GM19240 (cell line): ENCODE measurements around the gene FAM193B.
"Not testable (repeated sequence)": the region's sequence is repeated elsewhere in the genome, so short reads cannot be mapped to it uniquely, and the experiment has no call there.

Source experiments
- DNase-seq: peaks from one replicate; pipeline ENCODE4 v3.0.0; 2011; ENCODE audit warnings: low spot score; ENCODE audit not compliant: insufficient read length

The FAM193B gene

GRCh38 chr5:177487975-177488374 lies 66.4 kb downstream of the FAM193B start:
- no peak for DNase-seq

- no peak for DNase-seq
These were observed 67.2 kb downstream of the FAM193B start for GRCh38 chr5:177487144-177487543.

DNA sequence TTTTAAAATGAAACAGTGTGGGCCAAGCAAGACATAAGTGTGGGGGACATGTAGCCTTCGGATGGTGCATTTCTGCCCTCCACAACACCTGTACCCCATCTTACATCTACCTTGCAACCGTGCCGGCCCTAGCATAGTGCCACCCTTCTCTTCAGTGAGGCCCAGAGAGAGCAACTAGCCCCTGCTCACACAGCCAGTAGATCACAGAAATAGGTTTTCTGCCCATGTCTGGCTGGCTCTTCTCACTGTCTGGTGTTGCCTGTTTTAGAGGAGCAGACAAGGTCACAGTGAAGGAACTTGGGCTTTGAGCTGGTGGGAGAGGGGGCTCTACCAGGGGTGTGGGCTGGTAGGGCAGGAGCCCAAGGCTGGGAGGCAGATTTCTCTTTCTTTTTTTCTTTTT lies 68.1 kb downstream of the FAM193B start:
- DNase-seq, result no peak

DNA sequence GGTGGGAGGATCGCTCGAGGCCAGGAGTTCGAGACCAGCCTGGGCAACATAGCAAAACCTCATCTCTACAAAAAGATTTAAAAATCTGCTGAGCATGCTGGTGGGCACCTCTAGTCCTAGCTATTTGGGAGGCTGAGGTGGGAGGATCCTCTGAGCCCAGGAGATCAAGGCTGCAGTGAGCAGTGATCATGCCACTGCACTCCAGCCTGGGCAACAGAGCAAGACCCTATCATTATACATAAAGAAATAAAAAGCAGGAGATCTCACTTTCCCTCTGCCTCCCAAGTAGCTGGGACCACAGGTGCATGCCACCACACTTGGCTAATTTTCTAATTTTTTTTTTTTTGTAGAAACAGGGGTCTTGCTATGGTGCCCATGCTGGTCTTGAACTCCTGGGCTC lies 68.6 kb downstream of the FAM193B start:
- not testable (repeated sequence) for DNase-seq

DNA sequence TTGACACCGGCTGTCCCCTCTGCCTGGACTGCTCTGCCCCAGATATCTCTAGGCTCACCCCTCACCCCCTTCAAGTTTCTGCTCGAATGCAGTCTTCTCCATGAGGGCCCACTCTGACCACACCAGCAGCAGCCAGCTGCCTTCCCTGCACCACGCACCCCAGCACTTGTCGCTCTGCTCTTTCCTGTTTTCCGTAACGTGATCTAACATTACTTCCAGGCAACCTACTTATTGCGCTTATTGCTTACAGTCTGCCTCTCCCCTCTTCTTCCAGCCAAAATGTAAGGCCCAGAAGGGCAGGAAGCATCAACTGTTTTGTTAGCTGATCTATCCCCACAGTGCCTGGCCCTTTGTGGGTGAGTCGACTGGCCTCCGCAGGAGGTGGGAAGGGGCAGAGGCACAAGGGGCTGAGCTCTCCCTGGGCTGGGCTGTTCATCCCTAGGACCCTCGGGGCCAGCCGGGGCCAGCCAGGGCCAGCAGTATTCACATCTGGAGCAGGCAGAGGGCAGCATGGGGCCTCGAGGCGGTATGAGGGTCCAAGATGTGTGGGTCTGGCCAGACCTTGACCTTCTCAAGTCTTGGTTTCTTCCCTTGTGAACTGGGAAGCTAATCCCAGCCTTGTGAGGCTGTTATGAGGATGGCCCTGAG lies 69.3 kb downstream of the FAM193B start:
- DNase-seq, result no peak

DNA sequence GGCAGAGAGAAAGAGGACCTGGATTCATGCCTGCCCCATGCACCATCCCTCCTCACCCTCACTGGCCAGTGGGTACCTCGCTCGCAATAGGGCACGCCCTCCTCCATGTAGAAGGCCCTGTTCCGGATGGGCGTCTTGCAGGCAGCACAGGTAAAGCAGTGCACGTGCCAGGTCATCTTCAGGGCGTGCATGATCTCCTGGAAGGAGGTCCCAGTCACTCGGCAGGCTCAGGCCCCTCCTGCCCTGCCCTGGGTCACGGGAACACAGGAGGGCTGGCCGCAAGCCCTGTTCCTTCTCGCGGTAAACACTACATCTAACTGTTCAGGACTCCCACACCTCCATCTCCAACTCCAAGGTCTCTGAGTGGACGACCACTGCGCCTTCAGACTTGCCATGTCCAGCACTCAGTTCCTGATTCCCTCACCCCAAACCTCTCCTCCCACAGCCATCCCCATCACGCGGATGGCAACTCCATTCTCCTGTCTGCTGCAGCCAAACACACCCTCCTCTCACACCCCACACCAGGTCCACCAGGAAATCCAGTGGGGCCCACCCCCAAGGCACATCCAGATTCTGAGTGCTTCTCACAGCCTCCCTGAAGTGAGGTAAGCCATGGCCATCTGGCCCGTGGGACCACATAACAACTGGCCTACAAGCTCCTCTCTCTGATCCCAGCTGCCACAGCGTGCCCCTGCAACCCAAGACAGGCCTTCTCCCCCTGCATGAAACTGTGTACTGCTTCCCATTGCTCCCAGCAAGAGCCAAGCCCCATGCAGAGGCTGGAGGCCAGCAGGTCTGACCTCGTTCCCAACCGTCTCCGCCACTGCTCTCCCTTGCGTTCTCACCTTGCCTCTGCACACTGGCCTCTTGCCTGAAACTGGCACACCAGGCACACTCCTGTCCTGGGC lies 70.1 kb downstream of the FAM193B start:
- DNase-seq, result no peak

GRCh38 chr5:177483042-177483441 lies 71.3 kb downstream of the FAM193B start:
- DNase-seq, result no peak

GRCh38 chr5:177482359-177482795 lies 72.0 kb downstream of the FAM193B start:
- DNase-seq, result no peak

GRCh38 chr5:177479774-177480173 lies 74.6 kb downstream of the FAM193B start:
- no peak for DNase-seq

DNA sequence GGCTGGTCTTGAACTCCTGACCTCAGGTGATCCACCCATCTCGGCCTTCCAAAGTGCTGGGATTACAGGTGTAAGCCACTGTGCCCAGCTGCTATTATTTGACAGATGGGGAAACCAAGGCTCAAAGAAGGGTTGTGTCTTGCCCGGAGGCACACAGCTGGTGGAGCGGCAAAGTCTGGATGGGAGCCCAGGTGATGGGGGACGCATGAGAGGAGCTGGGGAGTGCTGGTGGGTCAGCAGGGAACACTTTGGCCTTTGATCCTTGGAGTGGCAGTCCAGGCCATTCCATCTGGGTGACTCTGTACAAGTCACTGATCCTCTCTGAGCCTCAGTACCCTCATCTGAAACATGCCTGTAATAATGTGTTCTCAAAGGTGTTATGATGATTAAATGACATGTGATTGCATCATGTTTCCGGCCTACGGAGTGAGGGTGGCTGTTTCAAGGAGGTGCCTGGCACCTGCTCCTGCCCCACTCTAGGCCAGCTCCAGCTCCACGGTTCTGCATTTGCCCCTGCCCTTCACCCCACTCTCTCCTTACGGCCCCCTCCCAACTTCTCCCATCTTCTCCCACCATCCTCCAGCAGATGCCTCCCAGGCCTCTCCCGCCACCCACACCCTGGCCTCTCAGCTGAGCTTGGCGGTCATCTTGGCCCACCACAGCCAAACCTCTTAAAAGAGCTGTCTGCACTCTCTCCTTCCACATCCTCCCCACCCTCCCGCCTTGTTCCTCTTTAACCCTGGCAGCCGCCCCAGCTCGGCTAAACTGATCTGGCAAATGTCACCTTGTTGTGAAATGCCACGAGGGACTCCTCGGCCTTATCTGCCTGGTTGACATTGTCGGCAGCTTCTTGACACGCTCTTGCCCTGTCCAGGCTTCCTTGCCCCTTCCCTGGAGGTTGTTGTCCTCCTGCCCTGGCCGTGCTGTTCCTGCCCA lies 75.4 kb downstream of the FAM193B start:
- DNase-seq, result no peak

DNA sequence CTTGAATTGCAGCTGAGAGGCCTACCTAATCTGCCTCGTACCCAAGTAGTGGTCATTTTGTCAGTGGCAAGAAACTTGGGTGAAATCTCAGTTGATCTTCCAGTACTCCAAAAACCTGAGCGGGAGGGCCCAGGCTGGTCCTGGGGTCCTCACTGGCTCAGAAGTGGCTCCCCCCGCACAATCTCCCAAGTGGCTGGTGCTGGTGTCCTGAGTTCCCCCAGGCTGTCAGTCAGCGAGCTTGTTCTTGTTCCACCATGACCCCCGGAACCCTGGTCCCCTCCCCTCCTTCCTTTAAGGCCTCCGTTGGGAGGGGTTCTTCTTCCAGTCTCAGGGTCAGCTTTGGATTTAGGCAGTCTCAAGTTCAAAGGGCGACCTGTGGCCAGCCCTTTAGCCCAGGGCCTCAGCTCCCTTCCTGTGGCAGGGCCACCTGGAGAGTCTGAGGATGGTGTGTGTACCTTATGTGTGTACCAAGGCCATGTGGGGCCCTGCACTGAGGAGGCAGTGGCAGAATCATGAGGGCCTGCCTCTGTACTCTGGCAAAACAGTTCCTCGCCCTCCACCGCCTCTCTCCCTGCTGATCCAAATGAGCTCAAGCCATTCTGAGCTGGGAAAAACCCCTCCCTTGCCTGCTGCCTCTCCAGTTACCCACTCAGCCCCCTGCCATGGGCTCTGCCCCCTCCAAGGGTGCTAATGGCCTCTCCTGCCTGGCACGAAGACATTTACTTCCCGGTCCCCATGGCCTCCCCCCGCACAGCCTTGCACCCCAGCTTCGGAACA lies 76.5 kb downstream of the FAM193B start:
- no peak for DNase-seq

GRCh38 chr5:177476531-177477233 lies 77.7 kb downstream of the FAM193B start:
- DNase-seq, result no peak

DNA sequence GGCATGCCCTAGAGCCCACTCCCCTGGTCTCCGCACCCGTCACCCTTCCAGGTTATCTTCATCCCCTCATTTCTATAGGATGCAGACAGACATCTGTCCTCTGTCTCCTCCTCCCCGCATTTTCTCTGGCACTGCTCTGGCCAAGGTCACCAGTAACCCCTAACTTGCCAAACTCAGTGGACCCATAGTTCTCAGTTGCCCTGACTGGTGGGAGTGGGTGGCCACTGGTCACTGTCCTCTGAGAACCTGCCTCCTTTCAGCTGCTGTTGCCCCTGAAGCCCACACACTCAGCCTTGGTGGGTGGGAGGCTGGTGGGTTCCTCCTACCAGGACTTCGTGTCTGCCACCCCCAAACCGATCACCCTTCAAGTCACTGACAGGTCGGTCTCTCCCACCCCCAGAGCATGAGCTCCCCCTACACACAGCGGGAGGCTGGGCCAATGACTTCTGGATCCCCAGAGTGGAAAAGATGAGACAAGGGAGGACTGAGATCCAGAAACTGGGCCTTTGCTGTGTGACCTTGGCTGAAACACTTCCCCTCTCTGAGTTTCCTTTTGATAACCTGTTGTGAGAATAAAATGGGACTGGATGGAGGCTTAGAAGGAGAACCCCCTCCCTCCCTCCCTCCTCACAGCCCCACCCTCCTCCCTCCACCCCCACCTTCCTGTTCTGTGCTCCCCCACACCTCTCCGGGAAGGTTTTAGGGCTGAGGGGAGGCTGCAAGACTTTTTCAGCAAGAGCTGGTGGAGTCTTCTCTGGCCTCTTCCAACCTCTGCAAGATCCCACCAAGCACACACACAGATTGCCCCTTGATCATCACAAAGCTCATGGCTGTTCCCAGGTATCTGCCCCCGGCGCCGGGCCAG lies 78.6 kb downstream of the FAM193B start:
- DNase-seq, result no peak

DNA sequence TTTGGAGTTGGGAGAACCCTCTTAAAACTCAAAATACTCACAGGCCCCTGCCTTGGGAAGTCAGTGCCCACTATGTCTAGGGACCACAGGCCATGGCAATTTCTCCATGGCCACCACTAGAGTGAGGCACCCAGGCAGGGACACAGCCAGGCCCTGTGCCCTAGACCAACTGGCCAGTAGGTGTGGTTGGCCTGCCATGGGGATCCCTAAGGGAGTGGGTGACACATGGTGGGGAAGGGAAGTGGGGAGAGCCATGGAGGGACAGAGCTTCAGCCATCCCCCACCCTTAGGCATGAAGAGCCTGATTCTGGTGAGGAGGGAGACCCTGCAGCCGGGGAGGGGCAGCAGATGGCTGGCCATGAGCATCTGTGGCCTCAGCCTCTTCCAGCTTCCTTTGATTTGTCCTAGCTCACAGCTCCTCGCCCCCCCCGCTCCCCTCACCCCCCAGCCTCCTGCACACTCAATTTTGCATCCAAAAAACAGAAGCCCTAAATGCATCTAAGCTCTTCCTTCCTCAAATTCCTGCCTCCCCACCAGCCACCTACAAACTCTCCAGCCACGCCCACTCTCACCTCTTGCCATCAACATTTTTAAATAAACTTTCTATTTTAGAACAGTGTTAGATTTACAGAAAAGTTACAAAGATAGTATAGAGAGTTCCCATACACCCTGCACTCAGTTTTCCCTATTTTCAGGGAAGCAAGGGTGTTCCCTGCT lies 79.4 kb downstream of the FAM193B start:
- no peak for DNase-seq

DNA sequence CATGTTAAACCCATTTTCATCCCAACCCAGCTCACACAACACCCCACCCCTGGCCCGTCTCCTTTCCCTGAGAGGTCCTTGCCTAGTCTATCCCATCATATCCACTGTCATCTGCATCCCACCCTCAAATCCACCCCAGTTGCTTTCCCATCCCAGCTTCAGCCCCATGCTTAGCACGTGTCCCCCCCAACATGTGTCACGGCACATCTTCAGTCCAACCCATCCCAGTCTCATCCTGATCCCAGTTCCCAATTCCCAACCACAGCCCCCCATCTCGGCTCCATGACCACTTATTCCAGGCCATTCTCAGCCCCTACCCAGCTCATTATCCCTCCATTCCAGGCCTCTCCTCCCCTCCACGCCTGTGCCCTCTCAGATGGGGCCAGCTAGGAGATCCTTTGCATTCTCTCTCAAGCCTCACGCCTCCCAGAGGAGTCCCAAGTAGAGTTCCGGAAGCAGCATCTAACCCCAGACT lies 80.3 kb downstream of the FAM193B start:
- no peak for DNase-seq

- no peak for DNase-seq
These were observed 80.8 kb downstream of the FAM193B start, which contains the start of gene DBN1 for GRCh38 chr5:177473443-177474001. Gene DBN1 (minus strand): TSS chr5:177473634. CDS start chr5:177473521, 113 bp downstream.

DNA sequence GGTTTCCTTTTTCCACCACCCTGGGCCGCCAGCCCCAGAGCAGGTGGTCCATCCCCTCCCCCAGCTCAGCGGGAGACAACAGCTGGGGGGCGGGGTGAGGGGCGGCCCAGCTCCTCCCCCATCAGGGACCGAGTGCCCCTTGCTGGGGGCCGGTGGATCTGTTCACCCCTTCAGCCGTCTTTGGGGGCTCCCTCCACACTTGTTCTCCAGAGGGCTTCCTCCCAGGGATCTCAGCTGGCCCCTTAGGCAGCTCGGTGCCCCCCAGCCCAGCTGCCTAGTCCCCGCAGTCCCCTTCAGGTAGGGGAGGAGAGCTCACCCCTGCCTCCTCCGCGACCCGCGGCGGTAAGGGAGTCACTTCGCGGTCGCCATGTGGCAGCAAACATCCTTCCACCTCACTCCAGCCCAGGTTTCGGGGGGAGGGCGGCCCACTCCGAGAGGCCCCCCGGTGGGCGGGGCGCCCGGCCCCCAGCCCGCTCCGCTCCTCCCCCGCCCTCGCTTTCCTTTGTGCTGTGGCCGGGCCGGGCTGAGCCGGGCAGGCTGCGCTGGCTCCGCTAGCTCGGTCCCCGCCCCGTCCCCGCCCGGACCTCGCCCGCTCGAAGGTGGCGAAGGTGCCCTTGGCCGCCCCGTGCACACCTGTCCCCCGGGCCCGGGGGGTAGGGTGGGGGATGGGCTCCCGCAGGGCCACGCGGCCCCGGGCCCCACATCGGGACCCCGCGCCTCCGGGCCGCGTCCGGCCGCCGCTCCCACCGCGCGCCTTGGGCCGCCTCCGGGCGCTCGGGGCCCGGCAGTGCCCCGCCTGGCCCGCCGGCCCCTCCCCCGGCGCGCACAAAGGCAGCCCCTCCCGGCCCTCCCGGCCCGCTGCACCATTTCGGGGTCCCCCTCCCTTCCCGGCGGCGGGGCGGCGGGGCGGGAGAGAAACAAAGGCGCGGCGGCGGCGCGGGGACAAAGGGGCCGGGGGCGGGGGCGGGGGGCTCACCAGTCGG lies 81.6 kb downstream of the FAM193B start:
- DNase-seq, result peak; percentile 74
